Natural killer cell (primary cell): Measurements from ENCODE around the gene EXOG. TPM values are rescaled to one million over a fixed set of nuclear protein-coding genes. Genes with fewer than 3 reads are reported as not detected.

ENCODE experiments used
- ATAC-seq, 3 donors: fragments of 150-1000 bp in 2 of 3; fragments of 200-7000 bp in 1 of 3; cut with Tn5 transposase; 1 replicate in 1 of 3; 2 replicates in 2 of 3; pipeline ENCODE4 v1.10.0; 2021; ENCODE audit warnings: mild to moderate bottlenecking in 2 of 3, moderate library complexity in 2 of 3
- DNase-seq, 2 donors: peaks; one replicate each; pipeline versions ENCODE4 v3.0.0 to v3.0.0-alpha.2; 2013 to 2021; ENCODE audit warnings: mixed read lengths in 1 of 2
- H3K27ac ChIP-seq: one replicate; pipeline ENCODE4 v1.5.1; 2013; ENCODE audit warnings: mild to moderate bottlenecking, low read length
- H3K27me3 ChIP-seq: one replicate; pipeline ENCODE4 v1.6.1; 2013; ENCODE audit warnings: low read length; ENCODE audit not compliant: control insufficient read depth, insufficient read depth
- H3K36me3 ChIP-seq: one replicate; pipeline ENCODE4 v1.6.1; 2013; ENCODE audit warnings: low read length; ENCODE audit not compliant: control insufficient read depth, insufficient read depth
- H3K4me1 ChIP-seq: one replicate; pipeline ENCODE4 v1.6.1; 2013; ENCODE audit warnings: low read length; ENCODE audit not compliant: control insufficient read depth, insufficient read depth
- H3K4me3 ChIP-seq: one replicate; pipeline ENCODE4 v1.5.1; 2013; ENCODE audit warnings: low read length
- H3K9me3 ChIP-seq: one replicate; pipeline ENCODE4 v1.6.1; 2013; ENCODE audit warnings: low read length; ENCODE audit not compliant: control insufficient read depth, insufficient read depth
- H3K27ac Mint-ChIP-seq, 2 donors: one replicate each; pipeline ENCODE4 v1.8.0; 2022; ENCODE audit warnings: mild to moderate bottlenecking in 2 of 2, mixed read lengths in 2 of 2, moderate library complexity in 1 of 2
- H3K27me3 Mint-ChIP-seq, 2 donors: one replicate each; pipeline ENCODE4 v1.8.0; 2022; ENCODE audit warnings: low read depth in 2 of 2, mixed read lengths in 2 of 2
- H3K36me3 Mint-ChIP-seq: one replicate; pipeline ENCODE4 v1.8.0; 2022; ENCODE audit warnings: mixed read lengths
- H3K4me1 Mint-ChIP-seq, 2 donors: one replicate each; pipeline ENCODE4 v1.8.0; 2022; ENCODE audit warnings: mixed read lengths in 2 of 2
- H3K4me3 Mint-ChIP-seq: one replicate; pipeline ENCODE4 v1.8.0; 2022; ENCODE audit warnings: mild to moderate bottlenecking, moderate library complexity, mixed read lengths
- H3K9me3 Mint-ChIP-seq, 2 donors: one replicate each; pipeline ENCODE4 v1.8.0; 2022; ENCODE audit warnings: mixed read lengths in 2 of 2
- WGBS: methylation state at CpG from one replicate; pipeline ENCODE4 v1.1.7; 2013; ENCODE audit warnings: missing lambda C conversion rate; ENCODE audit not compliant: insufficient coverage; 5-methylcytosine and 5-hydroxymethylcytosine counted together
- intact Hi-C: fragments of 100-400 bp; cut with micrococcal nuclease; formaldehyde crosslinking; loops from one replicate; pipeline ENCODE4 v1.14.2; 2022
- total RNA-seq, 4 donors: library from RNA; stranded (reverse); fragments of 120-200 nt in 1 of 4; gene quantifications; one replicate each; pipeline versions ENCODE4 v1.2.3 to v1.2.4, GENCODE V29; 2013 to 2022
- TF ChIP-seq, protein P1 (sequence below): fragments of 200-600 bp; IDR thresholded peaks from one replicate; pipeline ENCODE4 v1.8.0; 2022; ENCODE audit warnings: antibody characterized with exemption

Gene EXOG
- total RNA-seq, 3 donors from 2014 or later (not counting 1 experiment from before 2014, with no cell fraction given), result 27.3 to 34.5 (median 30.5) TPM

DNA sequence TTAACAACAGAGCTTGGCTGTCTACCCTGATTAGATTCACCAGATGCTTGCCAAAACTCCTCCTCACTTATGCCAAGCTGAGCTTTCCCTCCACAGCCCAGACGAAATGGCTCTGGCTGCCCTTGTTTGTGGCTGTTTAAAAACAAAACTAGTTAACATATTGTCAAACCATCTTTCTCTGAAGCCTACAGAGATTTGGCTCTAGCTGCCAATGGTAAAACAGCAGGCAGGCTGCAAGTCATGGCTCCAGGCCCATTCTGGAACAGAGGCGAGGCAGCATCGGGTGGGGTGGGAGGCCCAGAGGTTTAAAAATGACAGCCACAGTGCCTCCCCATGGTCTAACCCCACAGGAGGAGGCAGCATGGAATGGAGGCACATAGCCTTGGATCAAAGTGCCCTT is 77.4 kb downstream of the EXOG start:
- no peak for DNase-seq
- H3K27me3 Mint-ChIP-seq, result no peaks in the 10 kb centered on the region
- H3K27ac ChIP-seq, result no peak overlapping the region
- TF ChIP-seq, protein P1, sequence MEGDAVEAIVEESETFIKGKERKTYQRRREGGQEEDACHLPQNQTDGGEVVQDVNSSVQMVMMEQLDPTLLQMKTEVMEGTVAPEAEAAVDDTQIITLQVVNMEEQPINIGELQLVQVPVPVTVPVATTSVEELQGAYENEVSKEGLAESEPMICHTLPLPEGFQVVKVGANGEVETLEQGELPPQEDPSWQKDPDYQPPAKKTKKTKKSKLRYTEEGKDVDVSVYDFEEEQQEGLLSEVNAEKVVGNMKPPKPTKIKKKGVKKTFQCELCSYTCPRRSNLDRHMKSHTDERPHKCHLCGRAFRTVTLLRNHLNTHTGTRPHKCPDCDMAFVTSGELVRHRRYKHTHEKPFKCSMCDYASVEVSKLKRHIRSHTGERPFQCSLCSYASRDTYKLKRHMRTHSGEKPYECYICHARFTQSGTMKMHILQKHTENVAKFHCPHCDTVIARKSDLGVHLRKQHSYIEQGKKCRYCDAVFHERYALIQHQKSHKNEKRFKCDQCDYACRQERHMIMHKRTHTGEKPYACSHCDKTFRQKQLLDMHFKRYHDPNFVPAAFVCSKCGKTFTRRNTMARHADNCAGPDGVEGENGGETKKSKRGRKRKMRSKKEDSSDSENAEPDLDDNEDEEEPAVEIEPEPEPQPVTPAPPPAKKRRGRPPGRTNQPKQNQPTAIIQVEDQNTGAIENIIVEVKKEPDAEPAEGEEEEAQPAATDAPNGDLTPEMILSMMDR, result no peak
- H3K36me3 Mint-ChIP-seq, result no peaks in the 10 kb centered on the region
- no peaks in the 10 kb centered on the region for H3K9me3 ChIP-seq
- no peak for ATAC-seq
- H3K4me1 Mint-ChIP-seq, result no peaks in the 10 kb centered on the region
- no peaks in the 10 kb centered on the region for H3K4me1 ChIP-seq
- peaks cover 0 to 2% of the 10 kb centered on the region in 2 donors for H3K9me3 Mint-ChIP-seq
- WGBS, result 74% methylated on average over 3 of the region's 3 CpGs
- H3K36me3 ChIP-seq, result no peaks in the 10 kb centered on the region
- no peaks in the 10 kb centered on the region for H3K27me3 ChIP-seq
- intact Hi-C loops, result no loop called here
- no peak overlapping the region for H3K4me3 Mint-ChIP-seq
- no peak overlapping the region for H3K27ac Mint-ChIP-seq
- H3K4me3 ChIP-seq, result no peak overlapping the region

DNA sequence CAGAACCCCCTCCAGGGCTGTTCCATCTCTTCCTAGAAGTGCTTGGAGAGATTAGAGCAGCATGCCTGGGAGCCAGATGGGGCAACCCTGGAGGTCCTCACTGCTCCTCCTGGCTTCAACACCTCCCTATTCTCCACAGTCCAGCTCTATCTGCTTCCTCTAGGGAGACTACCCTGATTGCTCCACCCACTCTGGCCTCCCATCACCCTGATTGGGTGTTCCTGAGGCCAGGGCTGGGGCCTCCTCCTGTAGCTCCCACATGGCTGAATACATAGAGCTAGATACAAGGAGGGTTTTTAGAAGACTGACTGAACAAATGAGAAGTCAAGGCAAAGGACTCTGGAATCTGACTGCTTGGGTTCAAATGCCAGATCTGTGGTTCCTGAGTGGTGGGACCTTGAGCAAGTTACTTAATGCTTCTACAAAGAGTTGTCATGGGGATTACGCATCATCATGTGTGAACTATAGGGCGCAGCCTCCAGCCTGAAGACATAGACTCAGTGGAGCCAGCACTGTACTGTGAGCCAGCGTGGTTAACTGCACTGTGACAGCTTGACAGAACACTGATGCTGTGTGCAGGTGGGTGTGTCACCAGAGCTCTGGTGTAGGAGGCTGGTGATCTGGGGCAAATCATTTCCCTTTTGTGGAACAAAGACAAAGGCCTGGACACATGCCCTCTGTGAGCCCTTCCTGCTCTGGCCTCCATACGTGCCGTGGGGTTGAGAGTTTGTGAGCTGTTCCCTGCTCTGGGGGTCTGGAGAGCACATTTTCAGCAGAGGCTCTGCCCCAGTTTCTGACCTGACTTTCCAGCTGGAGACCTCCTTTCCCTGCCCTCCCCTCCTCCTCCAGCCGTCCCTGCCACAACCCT is 78.5 kb downstream of the EXOG start:
- no peak overlapping the region for H3K27ac ChIP-seq
- no peaks in the 10 kb centered on the region for H3K36me3 ChIP-seq
- Mint-ChIP-seq H3K36me3 (no peaks in the 10 kb centered on the region), H3K27ac (no peak overlapping the region), H3K27me3 (no peaks in the 10 kb centered on the region), H3K4me1 (no peaks in the 10 kb centered on the region), H3K4me3 (no peak overlapping the region), H3K9me3 (peaks cover 0 to 2% of the 10 kb centered on the region in 2 donors)
- WGBS, result 79% methylated on average over 6 of the region's 6 CpGs
- DNase-seq (peak in 1 of 2 donors; percentile 3), ATAC-seq (peak in 1 of 3 donors; percentile 8)
- no peak overlapping the region for H3K4me3 ChIP-seq
- no peaks in the 10 kb centered on the region for H3K9me3 ChIP-seq
- TF ChIP-seq, protein P1, result no peak
- intact Hi-C loops, result no loop called here
- no peaks in the 10 kb centered on the region for H3K27me3 ChIP-seq
- no peaks in the 10 kb centered on the region for H3K4me1 ChIP-seq

DNA sequence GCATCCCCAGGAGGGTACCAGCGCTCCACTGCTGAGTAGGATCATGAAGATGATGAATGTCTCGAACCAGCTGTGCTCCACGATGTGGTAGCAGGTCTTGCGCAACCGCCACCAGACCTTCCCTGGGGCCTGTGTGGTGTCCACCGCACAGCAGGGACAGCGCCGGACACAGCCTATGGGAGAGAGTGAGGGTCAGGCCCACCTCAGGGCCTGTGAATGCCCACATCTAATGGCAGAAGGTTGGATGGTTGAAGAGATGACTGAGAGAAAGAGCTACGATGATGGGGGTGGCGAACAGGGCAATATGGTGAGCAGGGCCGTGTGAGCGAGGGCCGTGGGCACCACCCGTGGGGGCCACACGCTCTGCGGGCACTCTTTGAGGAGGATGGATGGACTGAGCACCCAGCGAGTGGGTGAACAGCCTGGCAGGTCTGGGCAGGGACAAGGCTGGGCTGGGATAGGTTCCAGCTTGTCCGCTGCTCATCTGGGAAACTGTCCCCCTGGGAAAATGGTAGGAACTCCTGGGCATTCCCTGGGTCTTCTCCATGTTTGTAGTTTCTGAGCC is 79.2 kb downstream of the EXOG start:
- TF ChIP-seq, protein P1, result no peak
- H3K9me3 Mint-ChIP-seq, result peaks cover 0 to 2% of the 10 kb centered on the region in 2 donors
- no peaks in the 10 kb centered on the region for H3K27me3 Mint-ChIP-seq
- DNase-seq, result peak in 1 of 2 donors; percentile 8
- no peak overlapping the region for H3K27ac Mint-ChIP-seq
- no peaks in the 10 kb centered on the region for H3K9me3 ChIP-seq
- no peak for ATAC-seq
- no peaks in the 10 kb centered on the region for H3K4me1 ChIP-seq
- no peaks in the 10 kb centered on the region for H3K36me3 ChIP-seq
- no peak overlapping the region for H3K27ac ChIP-seq
- no peaks in the 10 kb centered on the region for H3K4me1 Mint-ChIP-seq
- no peak overlapping the region for H3K4me3 ChIP-seq
- 90% methylated on average over 18 of the region's 18 CpGs for WGBS
- H3K27me3 ChIP-seq, result no peaks in the 10 kb centered on the region
- intact Hi-C loops, result no loop called here
- no peak overlapping the region for H3K4me3 Mint-ChIP-seq
- no peaks in the 10 kb centered on the region for H3K36me3 Mint-ChIP-seq

Other genes starting within 250 kb of the EXOG start
- gene SLC22A13, start 230.5 kb upstream of the EXOG start, total RNA-seq, result under 1 TPM; 0.16 to 0.85 (median 0.40) TPM
- under 1 TPM in 1 of 3 donors, not detected in 2; 0.20 TPM for gene SLC22A14, start 214.0 kb upstream of the EXOG start, total RNA-seq
- gene XYLB, start 149.6 kb upstream of the EXOG start, total RNA-seq, result 1 to 10 TPM; 1.6 to 3.7 (median 2.4) TPM
- gene ACVR2B, start 42.5 kb upstream of the EXOG start, total RNA-seq, result 1 to 10 TPM; 1.6 to 3.1 (median 2.7) TPM
- gene SCN5A, start 153.3 kb downstream of the EXOG start, total RNA-seq, result under 1 TPM in 1 of 3 donors, not detected in 2; 0.50 TPM